HG02571 (cell line): ENCODE measurements around the gene RBM22.
"Not testable (repeated sequence)": the region's sequence is repeated elsewhere in the genome, so short reads cannot be mapped to it uniquely, and the experiment has no call there.

Experiments
- ATAC-seq: cut with Tn5 transposase; IDR thresholded peaks from one replicate; pipeline ENCODE4 v1.9.1; 2021; ENCODE audit warnings: mild to moderate bottlenecking, moderate library complexity; ENCODE audit not compliant: unreplicated experiment

The RBM22 gene

DNA sequence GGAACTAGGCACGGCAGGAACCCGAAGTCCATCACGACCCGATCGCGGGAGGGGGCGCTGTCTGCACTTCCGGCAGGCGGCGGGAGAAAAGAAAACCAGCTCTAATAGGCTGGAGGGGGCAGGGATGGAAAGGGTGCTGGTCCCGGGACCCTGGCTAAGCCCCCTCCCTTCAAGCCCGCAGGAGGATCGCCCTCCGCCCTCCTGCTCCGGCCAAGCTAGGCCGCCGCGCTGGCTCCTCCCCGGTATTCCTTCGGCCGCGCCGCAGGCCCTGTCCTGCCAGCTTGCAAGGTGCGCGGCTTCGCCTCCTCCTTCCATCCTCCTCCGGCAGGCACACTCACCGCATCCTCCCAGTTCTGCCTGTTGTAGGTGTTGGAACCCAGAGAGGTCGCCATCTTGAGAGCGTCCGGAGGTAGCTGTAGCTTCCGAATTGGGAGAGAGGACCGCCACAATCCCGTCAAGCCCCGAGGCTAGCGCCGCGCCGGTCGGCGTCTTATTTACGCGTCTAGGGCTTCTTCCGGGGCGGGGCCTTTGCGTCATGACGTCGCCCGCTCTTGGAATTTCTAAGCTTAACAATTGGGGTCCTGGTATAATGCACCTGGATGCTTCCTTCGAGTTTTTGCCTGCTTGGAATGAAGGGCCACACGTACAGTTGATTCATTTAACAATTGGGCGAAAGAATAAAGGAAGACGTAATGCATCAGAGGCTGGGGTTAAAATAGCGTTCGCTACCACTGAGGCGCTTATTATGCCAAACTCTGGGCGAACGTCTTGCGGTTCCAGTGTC lies at the start of gene RBM22:
TSS of gene RBM22 (minus strand) at position 469 of the 784 bp plus-strand sequence. CDS start at position 392, 77 bp downstream.
- peak; percentile 97 for ATAC-seq

DNA sequence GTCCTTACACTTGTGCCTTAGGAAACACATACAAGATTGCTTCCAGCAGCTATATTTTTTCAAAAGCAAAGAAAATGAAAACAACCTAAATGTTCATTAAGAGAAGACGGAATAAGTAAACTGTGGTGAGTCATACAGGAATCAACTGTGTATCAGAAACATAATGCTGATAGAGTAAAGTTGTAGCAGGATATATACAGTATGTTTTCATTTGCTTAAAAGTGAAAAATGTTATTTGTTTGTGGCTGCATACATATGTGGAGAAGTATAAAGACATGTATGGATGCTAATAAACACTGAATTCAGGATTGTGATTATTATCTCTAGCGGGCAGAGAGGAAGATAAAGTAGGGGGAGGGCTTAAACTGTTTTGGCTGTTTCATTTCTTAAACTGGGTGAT lies 49.6 kb upstream of the RBM22 start:
- ATAC-seq: no peak

DNA sequence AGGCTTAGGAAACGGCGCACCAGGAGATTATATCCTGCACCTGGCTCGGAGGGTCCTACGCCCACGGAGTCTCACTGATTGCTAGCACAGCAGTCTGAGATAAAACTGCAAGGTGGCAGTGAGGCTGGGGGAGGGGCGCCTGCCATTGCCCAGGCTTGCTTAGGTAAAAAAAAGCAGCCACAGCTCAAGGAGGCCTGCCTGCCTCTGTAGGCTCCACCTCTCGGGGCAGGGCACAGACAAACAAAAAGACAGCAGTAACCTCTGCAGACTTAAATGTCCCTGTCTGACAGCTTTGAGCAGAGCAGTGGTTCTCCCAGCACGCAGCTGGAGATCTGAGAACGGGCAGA lies 42.3 kb upstream of the RBM22 start:
- ATAC-seq: not testable (repeated sequence)

DNA sequence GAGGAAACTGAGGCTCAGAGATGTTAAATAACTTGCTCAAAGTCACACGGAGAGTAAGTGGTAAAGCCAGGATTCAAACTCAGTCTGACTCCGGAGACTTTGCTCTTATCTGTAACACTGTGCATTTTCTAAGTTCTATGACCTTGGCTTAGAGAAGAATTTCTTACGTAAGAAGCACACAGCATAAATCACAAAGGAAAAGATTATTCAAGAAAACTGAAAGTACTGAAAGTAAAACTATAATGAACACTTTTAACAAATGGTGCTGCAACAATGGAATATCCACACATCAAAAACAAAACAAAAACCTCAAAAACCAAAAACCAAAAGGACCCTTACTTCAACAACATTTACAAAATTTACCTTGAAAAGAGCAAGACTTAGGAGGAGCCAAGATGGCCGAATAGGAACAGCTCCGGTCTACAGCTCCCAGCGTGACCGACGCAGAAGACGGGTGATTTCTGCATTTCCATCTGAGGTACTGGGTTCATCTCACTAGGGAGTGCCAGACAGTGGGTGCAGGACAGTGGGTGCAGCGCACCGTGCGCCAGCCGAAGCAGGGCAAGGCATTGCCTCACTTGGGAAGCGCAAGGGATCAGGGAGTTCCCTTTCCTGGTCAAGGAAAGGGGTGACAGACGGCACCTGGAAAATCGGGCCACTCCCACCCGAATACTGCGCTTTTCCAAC lies 41.7 kb upstream of the RBM22 start:
- ATAC-seq: not testable (repeated sequence)

DNA sequence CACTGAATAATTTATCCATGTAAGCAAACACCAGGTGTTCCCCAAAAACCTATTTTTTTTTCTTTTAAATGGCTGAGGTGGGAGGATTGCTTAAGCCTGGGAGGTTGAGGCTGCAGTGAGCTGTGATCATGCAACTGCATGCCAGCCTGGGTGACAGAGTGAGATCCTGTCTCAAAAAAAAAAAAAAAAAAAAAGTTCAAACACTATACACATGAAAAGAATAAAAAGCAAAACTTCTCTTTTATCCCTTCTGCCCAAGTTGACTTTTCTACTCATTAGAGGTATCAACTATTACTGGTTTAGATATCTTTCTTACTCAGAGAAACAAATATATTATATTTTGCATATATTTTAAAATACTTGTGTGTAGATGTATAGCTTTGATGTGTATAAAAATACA lies 40.1 kb upstream of the RBM22 start:
- ATAC-seq: no peak

DNA sequence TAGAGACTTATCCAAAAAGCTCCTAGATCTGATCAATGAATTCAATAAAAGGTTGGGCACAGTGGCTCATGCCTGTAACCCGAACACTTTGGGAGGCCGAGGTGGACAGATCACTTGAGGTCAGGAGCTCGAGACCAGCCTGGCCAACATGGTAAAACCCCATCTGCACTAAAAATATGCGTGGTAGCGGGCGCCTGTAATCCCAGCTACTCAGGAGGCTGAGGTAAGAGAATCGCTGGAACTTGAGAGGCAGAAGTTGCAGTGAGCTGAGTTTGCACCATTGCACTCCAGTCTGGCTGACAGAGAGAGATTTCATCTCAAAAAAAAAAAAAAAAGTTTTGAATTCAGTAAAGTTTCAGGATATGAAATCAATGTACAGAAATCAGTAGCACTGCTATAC lies 38.0 kb upstream of the RBM22 start:
- ATAC-seq: no peak

DNA sequence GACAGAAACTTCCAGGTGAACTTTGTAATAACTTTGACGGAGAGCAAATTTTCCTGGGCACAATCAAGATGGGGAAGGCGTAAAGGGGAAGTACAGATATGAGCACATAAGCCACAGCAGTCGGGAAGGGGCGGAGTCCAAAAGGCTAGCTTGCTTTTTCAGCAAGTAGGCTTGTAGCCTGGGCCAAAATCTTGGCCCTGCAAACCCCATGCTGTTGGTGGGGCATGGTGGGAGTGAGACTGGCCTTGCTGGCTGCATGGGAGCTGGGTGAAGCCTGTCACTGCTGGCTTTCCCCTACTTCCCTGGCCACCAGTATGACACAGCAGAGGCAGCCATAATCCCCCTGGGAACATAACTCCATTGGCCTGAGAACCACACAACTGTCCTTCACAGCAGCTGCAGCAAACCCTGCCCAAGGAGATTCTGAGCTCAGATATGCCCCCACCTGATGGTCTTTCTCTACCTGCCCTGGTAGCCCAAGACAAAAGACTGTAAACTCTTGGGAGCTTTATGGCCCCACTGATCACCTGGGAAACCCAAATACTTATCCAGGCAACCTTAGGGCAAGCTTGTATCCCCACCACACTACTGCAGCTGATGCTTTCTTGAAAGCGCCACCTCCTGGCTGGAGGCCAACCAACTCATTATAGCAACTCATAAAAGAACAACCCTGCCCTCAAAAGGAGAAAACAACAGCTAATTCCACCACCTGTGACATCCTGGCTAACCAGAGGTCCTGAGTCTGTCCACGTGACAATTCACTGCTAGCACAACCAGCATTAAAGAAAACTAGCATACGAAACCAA lies 33.9 kb upstream of the RBM22 start:
- ATAC-seq: peak; percentile 77

DNA sequence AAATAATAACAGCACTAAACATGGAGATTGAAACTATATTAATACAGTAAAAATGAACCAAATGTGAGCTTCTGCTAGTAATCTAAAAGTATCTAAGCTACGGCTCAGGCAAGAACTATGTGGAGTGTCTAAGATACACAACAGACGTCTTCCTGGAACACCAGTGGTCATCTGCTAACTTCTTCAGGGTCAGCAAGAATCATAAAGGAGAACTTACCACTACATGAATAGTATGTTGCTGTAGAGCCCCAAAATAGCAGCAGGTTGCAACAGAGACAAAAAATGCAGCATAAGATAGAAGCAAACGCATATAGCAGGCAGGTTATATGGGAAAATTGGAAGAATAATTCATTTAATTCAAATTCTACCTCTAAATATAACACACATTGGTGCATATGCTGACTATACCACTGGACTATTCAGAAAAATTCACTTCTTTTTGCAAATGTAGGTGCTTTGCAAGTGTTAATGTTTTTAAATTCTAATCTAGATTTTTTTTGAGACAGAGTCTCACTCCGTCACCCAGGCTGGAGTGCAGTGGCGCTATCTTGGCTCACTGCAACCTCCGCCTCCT lies 30.9 kb upstream of the RBM22 start:
- ATAC-seq: no peak

DNA sequence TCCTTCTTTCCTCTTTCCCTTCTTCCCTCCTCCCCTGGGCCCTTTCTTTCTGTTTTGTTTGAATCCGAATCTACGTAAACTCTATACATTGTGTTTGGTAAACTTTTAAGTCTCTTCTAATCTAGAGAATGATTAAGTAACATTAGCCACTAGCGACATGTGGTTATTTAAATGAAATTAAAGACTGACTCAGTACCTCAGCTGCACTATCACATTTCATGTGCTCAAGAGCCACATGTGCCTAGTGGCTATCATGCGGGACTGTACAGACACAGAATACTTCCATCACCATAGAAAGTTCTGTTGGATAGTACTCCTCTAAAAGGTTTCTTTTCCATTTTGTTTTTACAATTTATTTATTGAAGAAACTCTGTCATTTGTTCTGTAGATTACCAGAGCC lies 29.0 kb upstream of the RBM22 start:
- no peak for ATAC-seq

DNA sequence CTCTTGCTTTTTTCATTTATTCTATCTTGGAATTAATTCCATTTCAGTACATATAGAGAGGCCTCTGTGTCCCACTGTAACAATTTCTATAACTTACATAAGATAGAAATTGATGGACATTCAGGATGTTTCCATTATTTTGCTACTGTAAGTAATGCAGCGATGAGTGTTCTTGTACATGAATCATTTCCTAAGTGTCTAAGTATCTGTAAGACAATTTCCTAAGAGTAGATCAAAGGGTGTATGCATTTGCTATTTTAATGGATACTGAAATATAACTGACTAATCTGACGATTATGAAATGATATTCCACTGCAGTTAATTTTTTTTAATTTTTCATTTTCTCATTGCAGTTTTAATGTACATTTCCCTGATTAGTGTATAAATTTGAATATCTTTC lies 23.0 kb upstream of the RBM22 start:
- ATAC-seq: no peak

DNA sequence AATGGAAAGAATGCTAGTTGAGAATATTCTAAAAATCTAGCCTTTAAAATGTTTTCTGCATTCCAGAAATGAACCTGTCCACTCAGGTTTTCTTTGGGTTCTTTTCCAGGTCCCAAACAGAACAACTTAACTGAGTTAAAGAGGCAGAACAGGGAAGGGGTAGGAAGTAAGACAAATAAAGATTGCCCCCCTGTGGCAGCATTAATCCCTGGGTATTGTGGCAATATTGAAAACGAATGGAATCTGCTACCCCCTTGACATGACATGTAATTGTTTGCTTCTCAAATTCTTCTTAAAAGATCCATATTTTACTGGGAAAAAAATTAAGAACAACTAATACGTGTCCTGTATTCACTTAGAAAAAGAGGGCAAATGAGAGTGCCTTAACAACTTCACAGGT lies 9.3 kb upstream of the RBM22 start:
- no peak for ATAC-seq

DNA sequence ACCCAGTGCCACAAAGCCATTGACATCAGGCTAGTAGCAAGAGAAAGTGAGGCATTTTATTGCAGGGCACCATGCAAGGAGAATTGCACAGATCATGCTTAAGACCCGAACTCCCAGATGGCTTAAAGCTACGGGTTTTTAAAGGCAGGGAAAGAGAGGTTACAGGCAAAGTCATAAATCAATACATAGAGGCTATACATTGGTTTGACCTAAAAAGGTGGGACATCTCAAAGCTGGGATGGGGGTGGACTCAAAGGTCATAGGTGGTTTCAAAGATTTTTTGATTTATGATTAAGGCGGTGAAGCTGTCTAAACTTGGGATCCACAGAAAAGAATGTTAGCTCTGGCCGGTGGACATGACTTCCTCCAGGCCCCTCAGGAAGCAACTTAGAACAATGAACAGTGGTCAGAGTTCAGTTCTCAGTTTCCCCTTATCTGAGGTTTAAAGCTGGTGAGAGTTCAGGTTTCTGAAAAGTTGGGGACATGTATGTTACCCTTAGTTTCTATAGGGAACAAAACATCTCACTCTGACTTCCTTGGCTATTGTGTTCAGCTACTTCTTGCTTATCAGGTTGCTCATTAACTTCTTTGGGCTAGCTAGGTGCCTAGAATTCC lies 6.0 kb upstream of the RBM22 start:
- ATAC-seq: no peak

DNA sequence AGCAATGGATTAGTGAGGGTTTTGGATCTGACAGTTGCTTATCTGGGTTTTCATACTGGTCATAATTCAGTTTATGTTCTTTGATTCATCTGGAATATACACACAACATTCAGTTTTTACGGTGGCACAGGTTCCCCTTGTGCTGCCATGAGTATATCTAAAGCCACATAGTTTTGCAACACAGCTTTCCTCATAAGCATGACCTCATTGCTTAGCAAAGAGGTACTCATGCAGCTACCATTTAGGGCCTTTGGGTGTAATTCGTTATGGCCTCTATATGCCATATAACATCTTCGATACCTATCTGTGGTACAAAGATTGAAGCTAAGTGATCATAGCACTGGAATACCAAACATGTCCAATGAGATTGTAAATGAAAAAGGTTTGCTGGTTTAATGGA lies 2.9 kb upstream of the RBM22 start:
- no peak for ATAC-seq

DNA sequence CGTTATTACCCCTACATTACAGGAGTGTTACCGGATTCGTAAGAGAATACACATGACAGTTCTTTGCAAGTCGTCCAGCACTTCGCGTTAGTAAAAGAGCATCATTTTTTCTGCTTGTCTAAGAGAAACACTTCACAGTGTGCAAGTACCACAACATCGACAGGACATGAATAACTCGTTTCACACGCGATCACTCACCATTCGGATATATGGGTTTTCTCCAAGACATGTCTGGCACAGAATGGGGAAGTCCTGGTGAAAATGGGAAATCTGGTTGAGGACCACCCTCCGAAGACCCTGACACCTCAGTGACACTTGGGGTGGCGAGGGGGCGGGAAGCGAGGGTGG lies 642 bp downstream of the RBM22 start:
- no peak for ATAC-seq

DNA sequence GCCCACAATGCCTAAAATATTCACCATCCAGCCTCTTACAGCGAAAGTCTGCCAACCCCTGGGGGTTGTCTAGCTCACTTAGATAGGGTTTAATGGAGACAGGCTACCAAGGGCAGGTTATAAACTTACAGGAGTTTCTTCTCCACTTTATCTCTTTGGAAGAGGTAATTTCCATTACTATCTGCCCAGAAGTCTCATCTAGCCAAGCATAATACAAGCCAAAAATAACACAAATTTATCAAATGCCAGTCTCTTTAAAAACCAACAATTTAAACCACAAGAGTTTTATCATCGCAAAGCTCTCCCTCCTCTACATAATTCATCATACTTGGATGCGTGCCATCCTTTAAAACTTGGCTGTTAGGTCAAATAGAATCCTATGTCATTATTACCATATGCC lies 6.2 kb downstream of the RBM22 start:
- no peak for ATAC-seq

DNA sequence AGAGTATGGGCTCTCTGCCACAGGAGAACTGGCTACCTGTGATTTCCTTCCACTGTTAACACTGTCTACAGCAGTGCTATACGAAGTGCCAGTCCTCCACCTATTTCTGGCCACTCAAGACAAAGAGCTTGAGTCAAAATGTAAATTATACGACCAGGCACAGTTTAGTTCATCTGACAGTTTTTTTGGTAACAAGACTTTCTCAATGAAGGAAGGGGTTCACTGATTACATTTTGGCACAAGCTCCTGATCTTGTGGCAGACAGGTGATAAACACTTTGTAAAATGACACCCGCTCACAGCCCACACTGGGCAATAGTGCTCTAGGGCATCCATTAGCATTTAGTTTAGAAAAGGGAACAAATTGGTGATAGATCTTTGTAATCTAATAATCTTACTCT lies 8.6 kb downstream of the RBM22 start:
- no peak for ATAC-seq

DNA sequence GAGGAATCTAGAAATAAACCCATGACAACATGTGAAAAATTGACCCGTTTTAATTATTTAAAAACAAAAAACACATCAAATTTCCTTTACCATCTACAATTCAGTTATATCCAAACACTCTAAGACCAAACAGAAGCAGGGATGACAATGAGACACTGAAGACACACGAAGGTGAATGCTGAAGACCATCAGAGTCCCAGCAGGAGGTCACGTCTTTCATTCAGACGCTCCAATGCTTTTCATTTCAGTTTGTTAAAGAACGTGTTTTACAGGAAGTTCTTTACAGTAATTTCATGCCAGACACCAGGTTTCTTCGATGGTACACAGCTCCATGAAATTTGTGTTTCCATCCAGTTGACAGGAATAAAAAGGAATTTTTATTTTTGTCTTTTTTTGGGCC lies 10.1 kb downstream of the RBM22 start:
- ATAC-seq: no peak

DNA sequence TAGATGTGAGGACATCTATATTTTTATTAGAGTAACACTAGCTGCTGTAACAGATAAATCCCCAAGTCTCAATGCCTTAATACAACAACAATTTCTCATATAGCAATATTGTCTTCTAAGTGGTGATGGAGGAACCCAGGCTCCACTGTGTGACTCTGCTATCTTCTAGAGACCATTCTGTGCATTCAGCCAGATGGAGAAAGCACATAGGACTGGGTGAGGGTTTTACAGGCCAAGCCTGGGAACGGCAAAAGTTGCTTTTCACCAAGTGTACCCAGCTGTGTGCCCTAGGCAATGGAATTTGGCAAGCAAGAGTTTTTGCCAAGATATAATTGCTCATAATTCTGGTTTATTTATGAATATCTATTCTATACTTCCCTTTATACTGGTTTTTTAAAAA lies 11.7 kb downstream of the RBM22 start:
- ATAC-seq: no peak

DNA sequence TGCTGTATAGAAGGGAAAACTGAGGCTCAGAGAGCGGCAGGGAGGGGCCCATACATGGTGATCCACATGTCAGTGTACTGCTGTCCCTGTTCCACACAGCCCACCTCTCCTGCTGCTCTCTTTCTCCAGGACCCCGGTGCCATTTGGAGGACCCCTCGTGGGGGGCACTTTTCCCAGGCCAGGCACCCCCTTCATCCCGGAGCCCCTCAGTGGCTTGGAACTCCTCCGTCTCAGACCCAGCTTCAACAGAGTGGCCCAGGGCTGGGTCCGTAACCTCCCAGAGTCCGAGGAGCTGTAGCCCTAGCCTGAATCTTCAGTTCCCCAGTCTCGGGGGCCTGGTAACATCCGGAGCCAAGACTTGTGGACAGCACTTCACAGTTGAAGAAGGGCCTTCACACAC lies 24.3 kb downstream of the RBM22 start:
- ATAC-seq: no peak

DNA sequence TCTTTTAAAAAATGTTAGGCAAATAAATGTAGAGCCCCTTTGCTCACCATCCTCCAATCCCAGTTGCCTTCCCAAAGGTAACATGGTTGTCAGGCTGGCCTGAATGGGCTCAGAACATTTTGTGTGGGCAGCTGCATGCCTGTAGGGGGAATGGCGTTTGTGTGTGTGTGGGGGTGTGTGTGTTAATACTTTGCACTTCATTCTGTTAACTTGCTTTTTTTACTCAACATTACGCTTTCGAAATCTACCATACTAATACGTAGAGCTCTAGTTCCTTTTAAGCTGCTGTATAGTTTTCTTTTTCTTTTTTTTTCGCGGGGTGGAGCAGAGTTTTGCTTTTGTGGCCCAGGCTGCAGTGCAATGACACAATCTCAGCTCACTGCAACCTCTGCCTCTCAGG lies 25.8 kb downstream of the RBM22 start:
- ATAC-seq: no peak

DNA sequence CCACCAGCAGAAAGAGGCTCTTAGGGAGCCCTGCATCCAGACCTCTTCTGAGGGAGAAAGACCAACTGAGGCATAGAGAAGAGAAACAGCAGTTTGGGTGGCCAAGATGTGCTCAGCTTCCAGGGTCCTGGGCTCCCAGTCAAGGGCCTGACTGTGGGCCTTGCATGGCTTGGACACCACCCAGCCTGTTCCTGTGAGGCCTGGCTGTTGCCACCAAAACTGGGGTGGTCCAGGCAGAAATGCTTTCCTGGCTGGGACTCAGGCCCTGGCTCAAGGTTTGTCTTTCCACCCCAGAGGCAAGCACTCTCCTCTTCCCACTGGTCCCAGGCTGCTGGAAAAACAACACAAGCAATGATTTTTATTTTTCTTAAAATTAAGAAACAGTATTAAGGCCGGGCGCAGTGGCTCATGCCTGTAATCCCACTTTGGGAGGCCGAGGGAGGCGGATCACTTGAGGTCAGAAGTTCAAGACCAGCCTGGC lies 26.5 kb downstream of the RBM22 start:
- ATAC-seq: no peak
